Natural killer cell (primary cell): Measurements from ENCODE around the gene ST6GALNAC1. TPM values are rescaled to one million over a fixed set of nuclear protein-coding genes. Genes with fewer than 3 reads are reported as not detected.

Source experiments
- ATAC-seq, 3 donors: fragments of 150-1000 bp in 2 of 3; fragments of 200-7000 bp in 1 of 3; cut with Tn5 transposase; 1 replicate in 1 of 3; 2 replicates in 2 of 3; pipeline ENCODE4 v1.10.0; 2021; ENCODE audit warnings: mild to moderate bottlenecking in 2 of 3, moderate library complexity in 2 of 3
- DNase-seq, 2 donors: peaks; one replicate each; pipeline versions ENCODE4 v3.0.0 to v3.0.0-alpha.2; 2013 to 2021; ENCODE audit warnings: mixed read lengths in 1 of 2
- H3K27ac ChIP-seq: one replicate; pipeline ENCODE4 v1.5.1; 2013; ENCODE audit warnings: mild to moderate bottlenecking, low read length
- H3K27me3 ChIP-seq: one replicate; pipeline ENCODE4 v1.6.1; 2013; ENCODE audit warnings: low read length; ENCODE audit not compliant: control insufficient read depth, insufficient read depth
- H3K36me3 ChIP-seq: one replicate; pipeline ENCODE4 v1.6.1; 2013; ENCODE audit warnings: low read length; ENCODE audit not compliant: control insufficient read depth, insufficient read depth
- H3K4me1 ChIP-seq: one replicate; pipeline ENCODE4 v1.6.1; 2013; ENCODE audit warnings: low read length; ENCODE audit not compliant: control insufficient read depth, insufficient read depth
- H3K4me3 ChIP-seq: one replicate; pipeline ENCODE4 v1.5.1; 2013; ENCODE audit warnings: low read length
- H3K9me3 ChIP-seq: one replicate; pipeline ENCODE4 v1.6.1; 2013; ENCODE audit warnings: low read length; ENCODE audit not compliant: control insufficient read depth, insufficient read depth
- H3K27ac Mint-ChIP-seq, 2 donors: one replicate each; pipeline ENCODE4 v1.8.0; 2022; ENCODE audit warnings: mild to moderate bottlenecking in 2 of 2, mixed read lengths in 2 of 2, moderate library complexity in 1 of 2
- H3K27me3 Mint-ChIP-seq, 2 donors: one replicate each; pipeline ENCODE4 v1.8.0; 2022; ENCODE audit warnings: low read depth in 2 of 2, mixed read lengths in 2 of 2
- H3K36me3 Mint-ChIP-seq: one replicate; pipeline ENCODE4 v1.8.0; 2022; ENCODE audit warnings: mixed read lengths
- H3K4me1 Mint-ChIP-seq, 2 donors: one replicate each; pipeline ENCODE4 v1.8.0; 2022; ENCODE audit warnings: mixed read lengths in 2 of 2
- H3K4me3 Mint-ChIP-seq: one replicate; pipeline ENCODE4 v1.8.0; 2022; ENCODE audit warnings: mild to moderate bottlenecking, moderate library complexity, mixed read lengths
- H3K9me3 Mint-ChIP-seq, 2 donors: one replicate each; pipeline ENCODE4 v1.8.0; 2022; ENCODE audit warnings: mixed read lengths in 2 of 2
- CTCF ChIP-seq: fragments of 200-600 bp; IDR thresholded peaks from one replicate; pipeline ENCODE4 v1.8.0; 2022; ENCODE audit warnings: antibody characterized with exemption
- WGBS: methylation state at CpG from one replicate; pipeline ENCODE4 v1.1.7; 2013; ENCODE audit warnings: missing lambda C conversion rate; ENCODE audit not compliant: insufficient coverage; 5-methylcytosine and 5-hydroxymethylcytosine counted together
- intact Hi-C: fragments of 100-400 bp; cut with micrococcal nuclease; formaldehyde crosslinking; loops from one replicate; pipeline ENCODE4 v1.14.2; 2022
- total RNA-seq, 4 donors: library from RNA; stranded (reverse); fragments of 120-200 nt in 1 of 4; gene quantifications; one replicate each; pipeline versions ENCODE4 v1.2.3 to v1.2.4, GENCODE V29; 2013 to 2022

The ST6GALNAC1 gene
- total RNA-seq, 3 donors from 2014 or later (not counting 1 experiment from before 2014, with no cell fraction given), result 1.0 TPM; not detected in 2

DNA sequence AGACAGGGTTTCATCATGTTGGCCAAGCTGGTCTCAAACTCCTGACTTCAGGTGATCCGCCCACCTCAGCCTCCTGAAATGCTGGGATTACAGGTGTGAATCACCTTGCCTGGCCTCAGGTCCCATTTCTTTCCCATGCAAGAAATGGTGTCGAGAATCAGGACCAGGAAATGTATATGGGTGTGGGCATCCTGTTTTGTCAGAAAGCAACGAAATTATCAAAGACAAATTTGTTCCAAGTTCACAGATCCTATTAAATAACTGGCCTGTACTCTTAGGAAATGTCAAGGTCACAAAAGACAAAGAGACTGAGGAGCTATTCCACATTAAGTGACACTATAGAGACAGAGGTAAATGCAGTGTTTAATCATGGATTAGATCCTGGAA is 17.1 kb upstream of the ST6GALNAC1 start:
- no peak for DNase-seq
- H3K27ac ChIP-seq, result no peak overlapping the region
- peaks cover 23% of the 10 kb centered on the region for H3K4me1 ChIP-seq
- no peaks in the 10 kb centered on the region for H3K27me3 ChIP-seq
- no peak for ATAC-seq
- Mint-ChIP-seq H3K9me3 (no peaks in the 10 kb centered on the region), H3K27me3 (peaks cover 0 to 7% of the 10 kb centered on the region in 2 donors), H3K4me1 (peaks cover 20% of the 10 kb centered on the region in 2 donors), H3K4me3 (no peak overlapping the region), H3K27ac (no peak overlapping the region), H3K36me3 (no peaks in the 10 kb centered on the region)
- H3K9me3 ChIP-seq, result no peaks in the 10 kb centered on the region
- TF ChIP-seq CTCF, result no peak
- intact Hi-C loops, result no loop called here
- 94% methylated on average over 1 of the region's 3 CpGs for WGBS
- H3K36me3 ChIP-seq, result no peaks in the 10 kb centered on the region
- H3K4me3 ChIP-seq, result no peak overlapping the region

- Histone ChIP-seq H3K4me3 (no peak overlapping the region), H3K27ac (no peak overlapping the region), H3K4me1 (peaks cover 23% of the 10 kb centered on the region), H3K9me3 (no peaks in the 10 kb centered on the region), H3K36me3 (no peaks in the 10 kb centered on the region), H3K27me3 (no peaks in the 10 kb centered on the region)
- WGBS, result 31% methylated on average over 12 of the region's 13 CpGs
- ATAC-seq (peak; percentile 83 to 94 (median 84)), DNase-seq (peak in 1 of 2 donors; percentile 57)
- Mint-ChIP-seq H3K4me1 (peaks cover 20% of the 10 kb centered on the region in 2 donors), H3K9me3 (no peaks in the 10 kb centered on the region), H3K27me3 (peaks cover 0 to 6% of the 10 kb centered on the region in 2 donors), H3K27ac (peak overlapping the region in 1 of 2 donors; percentile 44), H3K4me3 (peak overlapping the region; percentile 28), H3K36me3 (no peaks in the 10 kb centered on the region)
- no peak for TF ChIP-seq CTCF
- intact Hi-C loops, result no loop called here
Measured at GRCh38 chr17:76659928-76660655, 16.5 kb upstream of the ST6GALNAC1 start.

- intact Hi-C loops, result no loop called here
- no peak overlapping the region for H3K27ac Mint-ChIP-seq
- DNase-seq (no peak), ATAC-seq (no peak)
- no peaks in the 10 kb centered on the region for H3K36me3 Mint-ChIP-seq
- no peak overlapping the region for H3K27ac ChIP-seq
- H3K4me1 Mint-ChIP-seq, result peaks cover 20% of the 10 kb centered on the region in 2 donors
- no peaks in the 10 kb centered on the region for H3K27me3 Mint-ChIP-seq
- H3K9me3 ChIP-seq, result no peaks in the 10 kb centered on the region
- no peaks in the 10 kb centered on the region for H3K9me3 Mint-ChIP-seq
- no peak overlapping the region for H3K4me3 ChIP-seq
- H3K27me3 ChIP-seq, result no peaks in the 10 kb centered on the region
- WGBS, result 62% methylated on average over 3 of the region's 5 CpGs
- no peak overlapping the region for H3K4me3 Mint-ChIP-seq
- no peaks in the 10 kb centered on the region for H3K36me3 ChIP-seq
- TF ChIP-seq CTCF, result no peak
- peaks cover 23% of the 10 kb centered on the region for H3K4me1 ChIP-seq
Measured at GRCh38 chr17:76658242-76658662, 14.7 kb upstream of the ST6GALNAC1 start.
